Measurements from ENCODE around the gene GLI2.

Gene GLI2

DNA sequence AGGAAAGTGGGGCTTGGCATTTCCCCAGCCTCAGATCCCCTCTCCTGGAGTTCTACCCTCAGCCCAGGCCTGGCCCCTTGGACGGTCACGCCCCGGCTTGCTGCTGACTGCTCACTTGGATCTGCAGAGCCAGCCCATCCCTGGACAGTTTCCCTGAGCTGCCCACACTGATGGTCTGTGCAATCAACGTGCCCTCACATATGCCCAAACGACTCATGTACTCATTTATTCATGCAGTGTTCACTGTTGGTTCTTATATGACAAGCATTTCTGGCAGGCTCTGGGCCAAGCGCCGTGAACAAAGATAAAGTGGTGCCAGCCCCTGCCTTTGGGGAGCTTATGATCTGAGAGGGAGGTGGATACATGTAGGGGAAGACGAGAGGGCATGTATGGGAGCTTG is 20.3 kb upstream of the GLI2 start:
- DNase-seq = no peak

DNA sequence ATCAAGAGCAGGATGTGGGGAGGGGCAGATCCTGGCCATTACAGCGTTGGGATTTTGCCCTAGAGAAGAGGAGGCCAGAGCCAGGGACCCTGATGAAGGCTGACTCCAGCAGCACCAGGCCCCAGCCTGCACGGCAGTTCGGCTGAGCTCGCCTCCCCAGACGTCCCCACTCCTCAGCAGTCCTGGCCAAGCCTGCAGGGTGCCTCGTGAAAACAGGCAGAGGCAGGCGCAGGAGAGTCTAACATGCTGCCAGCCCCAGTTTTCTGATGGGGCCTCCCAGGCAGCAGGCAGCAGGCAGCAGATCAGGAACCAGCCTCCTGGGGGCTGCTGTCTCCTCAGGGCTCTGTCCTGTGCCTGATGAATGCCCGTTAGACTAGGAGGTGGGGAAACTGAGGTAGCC is 19.7 kb upstream of the GLI2 start:
- no peak for DNase-seq

- no peak for DNase-seq
Measured at GRCh38 chr2:120716641-120717585, 18.8 kb upstream of the GLI2 start.

- no peak for DNase-seq
Measured at GRCh38 chr2:120719491-120719890, 16.2 kb upstream of the GLI2 start.

DNA sequence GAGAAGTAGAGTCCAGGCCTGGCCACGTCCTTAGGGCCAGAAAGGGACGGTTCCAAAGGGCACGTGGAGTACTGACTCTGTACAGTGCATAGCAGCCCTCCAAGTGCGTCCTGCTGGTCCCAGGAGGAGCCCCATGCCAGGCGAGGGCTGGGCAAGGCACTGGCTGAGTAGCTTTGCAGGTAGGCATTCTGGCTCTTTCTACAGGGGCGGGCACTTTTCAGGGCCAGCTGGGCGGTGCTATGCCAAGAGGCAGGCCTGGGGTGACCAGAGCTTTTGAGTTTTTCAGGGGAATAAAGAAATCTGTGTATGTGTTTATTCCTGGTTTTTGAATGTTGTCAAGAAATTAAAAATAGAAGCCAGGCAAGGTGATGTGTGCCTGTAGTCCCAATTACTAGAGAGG is 15.4 kb upstream of the GLI2 start:
- no peak for DNase-seq

GRCh38 chr2:120720746-120721375 is 14.8 kb upstream of the GLI2 start:
- DNase-seq = no peak

GRCh38 chr2:120722246-120722567 is 13.5 kb upstream of the GLI2 start:
- no peak for DNase-seq

- no peak for DNase-seq
Measured at GRCh38 chr2:120722568-120723421, 12.9 kb upstream of the GLI2 start.

- DNase-seq = no peak
Measured at GRCh38 chr2:120726245-120726644, 9.4 kb upstream of the GLI2 start.

- DNase-seq = no peak
Measured at GRCh38 chr2:120729406-120730399, 6.0 kb upstream of the GLI2 start.

DNA sequence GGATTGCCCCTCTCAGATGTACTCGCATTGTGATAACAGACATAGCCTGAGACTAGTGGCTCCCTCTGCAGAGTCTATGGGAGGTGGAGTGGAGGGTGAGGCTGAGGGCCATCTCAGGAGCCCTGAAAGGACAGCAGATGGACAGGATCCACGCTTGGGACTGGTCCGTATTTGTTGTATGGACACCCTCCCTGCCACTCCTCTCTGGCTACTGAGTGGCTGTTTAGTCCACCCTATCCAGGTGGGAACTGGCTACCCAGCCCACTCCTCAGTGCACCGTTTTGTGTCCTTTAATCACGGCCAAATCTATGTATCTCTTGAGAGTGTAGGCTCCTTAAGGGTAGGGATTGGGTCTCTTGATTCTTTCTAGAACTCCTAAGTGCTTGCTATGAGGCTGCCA is 4.5 kb upstream of the GLI2 start:
- DNase-seq = no peak

GRCh38 chr2:120732506-120733237 is 3.0 kb upstream of the GLI2 start:
- no peak for DNase-seq

- DNase-seq = no peak
Measured at GRCh38 chr2:120733238-120733932, 2.3 kb upstream of the GLI2 start.

DNA sequence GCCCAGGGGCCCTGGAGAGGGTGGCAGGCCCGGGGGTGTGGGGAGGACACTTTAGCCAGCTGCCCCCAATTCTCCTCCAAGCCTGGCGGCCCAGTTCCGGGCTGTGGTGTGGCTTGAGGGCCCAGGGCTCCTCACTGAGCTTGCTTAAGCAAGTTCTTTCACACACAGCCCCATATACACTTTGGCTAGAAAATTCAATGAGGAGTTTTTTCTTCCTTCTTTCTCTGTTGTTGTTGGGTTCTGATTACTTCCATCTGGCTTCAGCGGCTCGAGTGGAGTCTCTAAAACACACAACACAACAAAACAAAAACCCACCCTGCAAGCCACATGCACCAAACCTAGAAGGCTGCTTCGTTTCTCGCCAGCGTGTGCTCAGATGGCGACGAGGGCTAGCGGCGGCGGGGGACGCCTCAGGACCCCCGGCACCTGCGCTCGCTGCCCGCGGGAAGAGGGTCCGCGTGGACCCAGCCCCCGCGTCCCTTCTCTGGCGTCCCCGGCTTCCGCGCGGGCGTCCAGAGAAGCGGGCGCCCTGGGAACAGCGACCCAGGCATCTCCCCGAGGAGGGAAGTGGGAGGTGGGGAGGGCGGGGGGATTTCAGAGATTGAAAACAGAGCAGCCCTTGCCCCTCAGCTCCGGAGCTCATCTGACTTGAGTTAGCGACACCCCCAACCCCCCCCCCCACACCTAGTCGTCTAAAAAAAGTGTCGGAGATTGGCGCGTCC is 577 bp upstream of the GLI2 start:
- no peak for DNase-seq

DNA sequence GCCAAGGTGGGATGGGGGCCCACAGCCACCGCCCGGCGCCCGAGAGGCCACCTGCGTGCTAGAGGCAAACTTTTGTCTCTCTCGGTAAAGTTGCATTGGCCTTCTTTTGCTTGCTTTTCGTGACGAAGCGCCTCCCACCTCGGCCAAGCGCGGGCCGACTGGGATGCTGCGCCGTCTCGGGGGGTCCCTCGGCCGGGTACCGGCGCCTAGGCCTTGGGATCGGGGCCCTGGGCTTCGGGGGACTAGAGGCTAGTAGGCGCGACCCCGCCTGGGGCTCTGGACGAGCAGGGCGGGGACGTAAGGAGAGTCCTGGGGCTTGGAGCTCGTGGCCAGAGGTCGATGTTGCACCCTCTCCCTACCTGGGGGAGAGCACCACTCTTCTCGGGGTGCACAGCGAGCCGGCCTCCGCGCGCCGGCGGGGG is 545 bp downstream of the GLI2 start:
- peak in 1 of 2 donors; percentile 8 for DNase-seq

GRCh38 chr2:120736624-120737339 is 1.1 kb downstream of the GLI2 start:
- DNase-seq = peak in 1 of 2 donors; percentile 1

GRCh38 chr2:120737340-120738101 is 1.9 kb downstream of the GLI2 start:
- peak in 1 of 2 donors; percentile 8 for DNase-seq

DNA sequence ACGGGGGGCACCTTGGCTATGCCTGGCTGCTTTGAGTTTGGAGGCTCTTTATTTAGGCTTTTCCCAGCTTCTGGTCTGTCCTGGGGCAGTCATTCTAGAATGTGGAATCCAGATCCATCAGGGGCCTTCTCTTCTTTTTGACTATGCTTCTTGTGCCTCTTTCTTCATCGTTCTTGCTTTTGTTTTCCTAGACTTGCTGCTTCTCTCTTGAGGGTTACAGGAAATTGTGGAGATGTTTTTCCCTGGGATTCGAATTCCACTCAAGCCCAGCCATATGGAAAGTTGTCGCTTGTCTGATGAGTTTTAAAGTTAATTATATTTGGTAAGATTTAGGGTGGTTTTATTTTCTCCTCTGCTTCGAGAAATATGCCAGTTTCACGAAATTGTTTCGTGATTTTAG is 2.4 kb downstream of the GLI2 start:
- DNase-seq = no peak
